HCT116 (cell line): ENCODE results near the gene GYPC. TPM values are rescaled to one million over a fixed set of nuclear protein-coding genes. Genes with fewer than 3 reads are reported as not detected.

Experiments
- ATAC-seq: fragments of 200-7000 bp; cut with Tn5 transposase; 2 replicates; pipeline ENCODE4 v1.9.1; 2020; ENCODE audit warnings: mild to moderate bottlenecking, moderate library complexity
- BruUV-seq: library from RNA; stranded (reverse); fragments of 400-500 nt; replicated peaks from 2 replicates; lab custom pipeline; 2021; lab: Mats Ljungman, UMichigan
- CTCF ChIA-PET: fragments of 300-600 bp; sonication (Branson Sonifier 250); formaldehyde crosslinking; loops from one replicate; lab custom pipeline; 2021; ENCODE audit warnings: antibody characterized with exemption; lab: Charles Lee
- POLR2A ChIA-PET: fragments of 300-600, 350-600 bp; sonication (Branson Sonifier 250); formaldehyde crosslinking; loops from one replicate; lab custom pipeline; 2021; ENCODE audit warnings: antibody characterized with exemption; lab: Charles Lee
- RAD21 ChIA-PET, 2 experiments: fragments of 300-600 bp; sonication (Branson Sonifier 250); formaldehyde crosslinking; loops; one replicate each; lab custom pipeline; 2023; ENCODE audit warnings: low total read pairs in 2 of 2; ENCODE audit not compliant: uncharacterized antibody in 2 of 2, unreplicated experiment in 2 of 2, low non-redundant PET in 1 of 2; lab: Charles Lee
- DNase-seq: peaks from one replicate; pipeline ENCODE4 v3.0.0-alpha.2; 2010; ENCODE audit warnings: low read depth, low spot score
- H2AFZ ChIP-seq: fragments of 200-600 bp; shearing (Covaris generic), sonication (generic); 2 replicates; pipeline ENCODE4 v1.6.1; 2017; ENCODE audit warnings: low read depth, mixed run types, mixed read lengths, antibody characterized with exemption, low read length; ENCODE audit not compliant: poor library complexity, severe bottlenecking
- H3K27ac ChIP-seq: 2 replicates; pipeline ENCODE4 v1.5.1; 2012; ENCODE audit warnings: low read depth, low read length
- H3K27me3 ChIP-seq: fragments of 200-600 bp; sonication (generic); 2 replicates; pipeline ENCODE4 v1.6.1; 2016; ENCODE audit warnings: mixed run types, low read length, mixed read lengths; ENCODE audit not compliant: insufficient read depth
- H3K36me3 ChIP-seq, 2 experiments: fragments of 200-500 bp in 1 of 2; fragments of 200-600 bp in 1 of 2; sonication (Bioruptor generic) in 1 of 2; sonication (generic) in 1 of 2; 2 replicates each; pipeline versions ENCODE4 v1.5.1 to v1.6.1; 2014 to 2016; ENCODE audit warnings: low read length in 2 of 2, inconsistent platforms in 1 of 2, mixed read lengths in 1 of 2, mixed run types in 1 of 2; ENCODE audit not compliant: insufficient read depth in 2 of 2, control insufficient read depth in 1 of 2
- H3K4me1 ChIP-seq, 2 experiments: fragments of 200-600 bp in 1 of 2; sonication (generic) in 1 of 2; 2 replicates each; pipeline versions ENCODE4 v1.5.1 to v1.6.1; 2012 to 2017; ENCODE audit warnings: low read length in 2 of 2, inconsistent platforms in 1 of 2, mild to moderate bottlenecking in 1 of 2, mixed read lengths in 1 of 2, mixed run types in 1 of 2, moderate library complexity in 1 of 2; ENCODE audit not compliant: insufficient read depth in 2 of 2, control insufficient read depth in 1 of 2
- H3K4me2 ChIP-seq: fragments of 200-600 bp; sonication (generic); 2 replicates; pipeline ENCODE4 v1.6.1; 2017; ENCODE audit warnings: mixed run types, low read length, mixed read lengths
- H3K4me3 ChIP-seq, 2 experiments: fragments of 200-600 bp in 1 of 2; sonication (generic) in 1 of 2; replicated peaks in 1 of 2; 2 replicates each; pipeline ENCODE4 v1.5.1; 2011 to 2016; ENCODE audit warnings: low read length in 2 of 2, control low read depth in 1 of 2, low read depth in 1 of 2, mild to moderate bottlenecking in 1 of 2, mixed read lengths in 1 of 2, mixed run types in 1 of 2
- H3K79me2 ChIP-seq: fragments of 200-600 bp; sonication (generic); 2 replicates; pipeline ENCODE4 v1.6.1; 2017; ENCODE audit warnings: mild to moderate bottlenecking, mixed run types, low read length, moderate library complexity, mixed read lengths; ENCODE audit not compliant: insufficient read depth
- H3K9ac ChIP-seq: fragments of 200-600 bp; sonication (generic); 2 replicates; pipeline ENCODE4 v1.6.1; 2016; ENCODE audit warnings: low read length, mixed read lengths
- H3K9me2 ChIP-seq: fragments of 200-600 bp; sonication (generic), shearing (Covaris generic); 2 replicates; pipeline ENCODE4 v1.6.1; 2017; ENCODE audit warnings: mixed run types, mild to moderate bottlenecking, moderate library complexity; ENCODE audit not compliant: insufficient read depth
- H3K9me3 ChIP-seq, 2 experiments: fragments of 200-500 bp in 1 of 2; fragments of 200-600 bp in 1 of 2; sonication (Bioruptor generic) in 1 of 2; sonication (generic) in 1 of 2; 2 replicates each; pipeline ENCODE4 v1.6.1; 2014 to 2017; ENCODE audit warnings: low read length in 2 of 2, mixed read lengths in 2 of 2, inconsistent platforms in 1 of 2, low read depth in 1 of 2, mild to moderate bottlenecking in 1 of 2, mixed run types in 1 of 2, moderate library complexity in 1 of 2; ENCODE audit not compliant: control insufficient read depth in 1 of 2, insufficient read depth in 1 of 2
- H4K20me1 ChIP-seq: fragments of 200-600 bp; sonication (generic), shearing (Covaris generic); 2 replicates; pipeline ENCODE4 v1.6.1; 2017; ENCODE audit warnings: mixed run types, mild to moderate bottlenecking, moderate library complexity; ENCODE audit not compliant: insufficient read depth
- CEBPB ChIP-seq: IDR thresholded peaks from 2 replicates; pipeline ENCODE4 v1.6.1; 2012; ENCODE audit warnings: low read depth
- EZH2 ChIP-seq: fragments of 200-600 bp; sonication (generic); IDR thresholded peaks from 2 replicates; pipeline ENCODE4 v1.6.1; 2017; ENCODE audit warnings: antibody characterized with exemption, mixed run types
- FOSL1 ChIP-seq: IDR thresholded peaks from 2 replicates; pipeline ENCODE4 v1.6.1; 2012; ENCODE audit warnings: low read depth
- JUND ChIP-seq: IDR thresholded peaks from 2 replicates; pipeline ENCODE4 v1.6.1; 2012
- POLR2A ChIP-seq: IDR thresholded peaks from 2 replicates; pipeline ENCODE4 v1.7.0; 2011; ENCODE audit warnings: borderline replicate concordance; ENCODE audit not compliant: insufficient read depth, insufficient read length; ENCODE audit errors: extremely low read depth
- ZNF274 ChIP-seq: fragments of 200-500 bp; sonication (Bioruptor generic); IDR thresholded peaks from 2 replicates; pipeline ENCODE4 v1.6.1; 2014; ENCODE audit warnings: mild to moderate bottlenecking, low read depth, low read length, inconsistent platforms
- intact Hi-C: fragments of 100-400 bp; cut with micrococcal nuclease; formaldehyde crosslinking; loops from 2 replicates; pipeline ENCODE4 v1.10.0; 2022
- total RNA-seq: library from RNA; stranded (reverse); gene quantifications from one replicate; pipeline ENCODE4 v1.2.1, GENCODE V29; 2021; ENCODE audit not compliant: unreplicated experiment
- TF ChIP-seq, protein P1 (sequence below), 3 experiments: fragments of 200-600 bp in 1 of 3; sonication (generic) in 1 of 3; IDR thresholded peaks in 2 of 3; conservative IDR thresholded peaks in 1 of 3; 2 replicates each; pipeline ENCODE4 v1.5.1; 2012 to 2017; ENCODE audit warnings: low read depth in 2 of 3, low read length in 2 of 3, antibody characterized with exemption in 1 of 3, borderline replicate concordance in 1 of 3, control low read depth in 1 of 3, mild to moderate bottlenecking in 1 of 3, mixed read lengths in 1 of 3, mixed run types in 1 of 3, moderate library complexity in 1 of 3; ENCODE audit not compliant: insufficient read depth in 1 of 3
- TF ChIP-seq, protein P2 (sequence below): IDR thresholded peaks from 2 replicates; pipeline ENCODE4 v1.6.1; 2012; ENCODE audit warnings: low read depth

Gene GYPC
- total RNA-seq, 1 experiment from 2014 or later, result 0.66 TPM

- Histone ChIP-seq H3K36me3 (no peaks in the 10 kb centered on the region), H3K79me2 (no peaks in the 10 kb centered on the region), H2AFZ (no peak overlapping the region), H4K20me1 (no peaks in the 10 kb centered on the region), H3K27me3 (no peaks in the 10 kb centered on the region), H3K9ac (no peak overlapping the region), H3K4me1 (no peaks in the 10 kb centered on the region), H3K9me2 (no peaks in the 10 kb centered on the region), H3K4me3 (no peak overlapping the region), H3K27ac (no peak overlapping the region), H3K4me2 (no peak overlapping the region), H3K9me3 (no peaks in the 10 kb centered on the region)
- CTCF ChIA-PET, result no interaction called here
- RAD21 ChIA-PET, result no interaction called here
- TF ChIP-seq FOSL1 (no peak), POLR2A (no peak)
- DNase-seq (no peak), ATAC-seq (no peak)
- no TSS peak for BruUV-seq
- POLR2A ChIA-PET, result no interaction called here
- intact Hi-C loops, result no loop called here
These were observed 41.3 kb upstream of the GYPC start for GRCh38 chr2:126614524-126615227.

DNA sequence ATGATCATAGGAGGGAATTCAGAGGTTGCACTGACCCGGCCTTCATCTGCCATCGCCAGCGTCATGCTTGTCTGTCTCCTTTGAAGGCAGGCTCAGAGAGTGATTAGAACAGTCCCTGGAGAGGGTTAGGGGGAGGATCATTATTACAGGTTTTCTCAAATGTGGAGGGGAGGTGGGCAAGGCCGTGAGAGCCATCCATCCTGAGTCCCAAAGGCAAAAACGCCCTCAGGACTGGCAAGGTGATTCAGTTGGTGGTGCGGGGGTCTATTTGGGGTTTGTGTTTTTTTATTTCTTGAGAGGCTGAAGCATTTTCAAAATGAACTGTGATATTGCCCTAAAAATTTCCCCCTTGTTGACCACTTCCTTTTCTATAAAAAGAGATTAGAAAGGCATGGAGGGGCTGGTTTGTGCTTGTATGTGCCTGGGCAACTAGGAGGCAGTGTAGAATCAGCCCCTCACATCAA is 39.3 kb upstream of the GYPC start:
- CTCF ChIA-PET, result no interaction called here
- H3K4me2 ChIP-seq, result no peak overlapping the region
- DNase-seq, result no peak
- H4K20me1 ChIP-seq, result no peaks in the 10 kb centered on the region
- H3K27ac ChIP-seq, result no peak overlapping the region
- no peaks in the 10 kb centered on the region for H3K4me1 ChIP-seq
- H3K27me3 ChIP-seq, result no peaks in the 10 kb centered on the region
- no peaks in the 10 kb centered on the region for H3K9me3 ChIP-seq
- POLR2A ChIA-PET, result no interaction called here
- intact Hi-C loops, result no loop called here
- H3K4me3 ChIP-seq, result no peak overlapping the region
- H3K79me2 ChIP-seq, result no peaks in the 10 kb centered on the region
- ATAC-seq, result no peak
- H3K9ac ChIP-seq, result no peak overlapping the region
- no peak overlapping the region for H2AFZ ChIP-seq
- TF ChIP-seq, protein P1, sequence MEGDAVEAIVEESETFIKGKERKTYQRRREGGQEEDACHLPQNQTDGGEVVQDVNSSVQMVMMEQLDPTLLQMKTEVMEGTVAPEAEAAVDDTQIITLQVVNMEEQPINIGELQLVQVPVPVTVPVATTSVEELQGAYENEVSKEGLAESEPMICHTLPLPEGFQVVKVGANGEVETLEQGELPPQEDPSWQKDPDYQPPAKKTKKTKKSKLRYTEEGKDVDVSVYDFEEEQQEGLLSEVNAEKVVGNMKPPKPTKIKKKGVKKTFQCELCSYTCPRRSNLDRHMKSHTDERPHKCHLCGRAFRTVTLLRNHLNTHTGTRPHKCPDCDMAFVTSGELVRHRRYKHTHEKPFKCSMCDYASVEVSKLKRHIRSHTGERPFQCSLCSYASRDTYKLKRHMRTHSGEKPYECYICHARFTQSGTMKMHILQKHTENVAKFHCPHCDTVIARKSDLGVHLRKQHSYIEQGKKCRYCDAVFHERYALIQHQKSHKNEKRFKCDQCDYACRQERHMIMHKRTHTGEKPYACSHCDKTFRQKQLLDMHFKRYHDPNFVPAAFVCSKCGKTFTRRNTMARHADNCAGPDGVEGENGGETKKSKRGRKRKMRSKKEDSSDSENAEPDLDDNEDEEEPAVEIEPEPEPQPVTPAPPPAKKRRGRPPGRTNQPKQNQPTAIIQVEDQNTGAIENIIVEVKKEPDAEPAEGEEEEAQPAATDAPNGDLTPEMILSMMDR (IDR thresholded peaks at IDR 0.05 in 2 of 3, conservative IDR thresholded peaks at IDR 0.05 in 1 of 3; ENCODE audit: borderline replicate concordance in 1 of 3, insufficient read depth in 1 of 3, low read depth in 2 of 3, low read length in 2 of 3), result no peak
- TF ChIP-seq, protein P2, sequence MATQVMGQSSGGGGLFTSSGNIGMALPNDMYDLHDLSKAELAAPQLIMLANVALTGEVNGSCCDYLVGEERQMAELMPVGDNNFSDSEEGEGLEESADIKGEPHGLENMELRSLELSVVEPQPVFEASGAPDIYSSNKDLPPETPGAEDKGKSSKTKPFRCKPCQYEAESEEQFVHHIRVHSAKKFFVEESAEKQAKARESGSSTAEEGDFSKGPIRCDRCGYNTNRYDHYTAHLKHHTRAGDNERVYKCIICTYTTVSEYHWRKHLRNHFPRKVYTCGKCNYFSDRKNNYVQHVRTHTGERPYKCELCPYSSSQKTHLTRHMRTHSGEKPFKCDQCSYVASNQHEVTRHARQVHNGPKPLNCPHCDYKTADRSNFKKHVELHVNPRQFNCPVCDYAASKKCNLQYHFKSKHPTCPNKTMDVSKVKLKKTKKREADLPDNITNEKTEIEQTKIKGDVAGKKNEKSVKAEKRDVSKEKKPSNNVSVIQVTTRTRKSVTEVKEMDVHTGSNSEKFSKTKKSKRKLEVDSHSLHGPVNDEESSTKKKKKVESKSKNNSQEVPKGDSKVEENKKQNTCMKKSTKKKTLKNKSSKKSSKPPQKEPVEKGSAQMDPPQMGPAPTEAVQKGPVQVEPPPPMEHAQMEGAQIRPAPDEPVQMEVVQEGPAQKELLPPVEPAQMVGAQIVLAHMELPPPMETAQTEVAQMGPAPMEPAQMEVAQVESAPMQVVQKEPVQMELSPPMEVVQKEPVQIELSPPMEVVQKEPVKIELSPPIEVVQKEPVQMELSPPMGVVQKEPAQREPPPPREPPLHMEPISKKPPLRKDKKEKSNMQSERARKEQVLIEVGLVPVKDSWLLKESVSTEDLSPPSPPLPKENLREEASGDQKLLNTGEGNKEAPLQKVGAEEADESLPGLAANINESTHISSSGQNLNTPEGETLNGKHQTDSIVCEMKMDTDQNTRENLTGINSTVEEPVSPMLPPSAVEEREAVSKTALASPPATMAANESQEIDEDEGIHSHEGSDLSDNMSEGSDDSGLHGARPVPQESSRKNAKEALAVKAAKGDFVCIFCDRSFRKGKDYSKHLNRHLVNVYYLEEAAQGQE, result no peak
- TF ChIP-seq ZNF274 (no peak), CEBPB (no peak), POLR2A (no peak), EZH2 (no peak), JUND (no peak)
- RAD21 ChIA-PET, result no interaction called here
- no peaks in the 10 kb centered on the region for H3K36me3 ChIP-seq
- H3K9me2 ChIP-seq, result no peaks in the 10 kb centered on the region
- no TSS peak for BruUV-seq
